ENCODE data around the gene COPS7B. TPM values are rescaled to one million over a fixed set of nuclear protein-coding genes. Genes with fewer than 3 reads are reported as not detected.

COPS7B gene
- total and polyA plus RNA-seq, 4 donors = 12.1 to 42.0 (median 30.7) TPM

- no peak for DNase-seq
- H3K36me3 ChIP-seq (ENCODE audit: control insufficient read depth in 1 of 2, insufficient read depth in 2 of 2, low read length in 1 of 2) = no peaks in the 10 kb centered on the region
- intact Hi-C loops (cut with DNase I) = no loop called here
- H3K9me3 ChIP-seq (ENCODE audit: control insufficient read depth, low read length) = peaks cover 2% of the 10 kb centered on the region
- H3K27ac ChIP-seq (ENCODE audit: low read depth in 1 of 2, low read length in 2 of 2) = no peak overlapping the region
- 77 to 80% methylated on average over 9 of the region's 9 CpGs for WGBS, 2 donors
- H3K4me1 ChIP-seq (ENCODE audit: control insufficient read depth in 1 of 2, insufficient read depth in 2 of 2, low read length in 2 of 2) = no peaks in the 10 kb centered on the region
- no peaks in the 10 kb centered on the region for H3K27me3 ChIP-seq (ENCODE audit: control insufficient read depth in 1 of 2, insufficient read depth in 2 of 2, low read length in 1 of 2)
- no peak for ATAC-seq (ENCODE audit: low FRiP score)
- H3K4me3 ChIP-seq (ENCODE audit: low read length in 2 of 2) = no peak overlapping the region
Measured at GRCh38 chr2:231854616-231855125, 68.4 kb downstream of the COPS7B start.

- DNase-seq (no peak), ATAC-seq (ENCODE audit: low FRiP score) (no peak)
- H3K36me3 ChIP-seq (ENCODE audit: control insufficient read depth in 1 of 2, insufficient read depth in 2 of 2, low read length in 1 of 2) = no peaks in the 10 kb centered on the region
- no peak overlapping the region for H3K4me3 ChIP-seq (ENCODE audit: low read length in 2 of 2)
- no peaks in the 10 kb centered on the region for H3K4me1 ChIP-seq (ENCODE audit: control insufficient read depth in 1 of 2, insufficient read depth in 2 of 2, low read length in 2 of 2)
- WGBS, 2 donors = 84 to 87% methylated on average over 6 of the region's 6 CpGs
- no peaks in the 10 kb centered on the region for H3K9me3 ChIP-seq (ENCODE audit: control insufficient read depth, low read length)
- intact Hi-C loops (cut with DNase I) = no loop called here
- no peaks in the 10 kb centered on the region for H3K27me3 ChIP-seq (ENCODE audit: control insufficient read depth in 1 of 2, insufficient read depth in 2 of 2, low read length in 1 of 2)
- H3K27ac ChIP-seq (ENCODE audit: low read depth in 1 of 2, low read length in 2 of 2) = no peak overlapping the region
Measured at GRCh38 chr2:231856959-231857358, 70.7 kb downstream of the COPS7B start.

Other genes starting within 250 kb of the COPS7B start
- not detected for gene TEX44, start 193.6 kb upstream of the COPS7B start, total RNA-seq
- not detected for gene TEX44, start 193.6 kb upstream of the COPS7B start, polyA plus RNA-seq
- gene PTMA, start 77.9 kb upstream of the COPS7B start, total RNA-seq = 100 to 1,000 TPM; 792 to 882 TPM
- gene PTMA, start 77.9 kb upstream of the COPS7B start, polyA plus RNA-seq = 1,000 to 10,000 TPM; 1,255 to 2,243 TPM
- 10 to 100 TPM; 23.4 to 26.2 TPM for gene PDE6D, start 5.2 kb upstream of the COPS7B start, total RNA-seq
- 10 to 100 TPM; 22.9 to 26.9 TPM for gene PDE6D, start 5.2 kb upstream of the COPS7B start, polyA plus RNA-seq
- gene NPPC, start 140.0 kb downstream of the COPS7B start, total RNA-seq = under 1 TPM in 1 of 2 donors, not detected in 1; 0.49 TPM
- under 1 TPM; 0.36 to 0.88 TPM for gene NPPC, start 140.0 kb downstream of the COPS7B start, polyA plus RNA-seq
- 10 to 100 TPM; 28.4 to 40.0 TPM for gene DIS3L2, start 175.3 kb downstream of the COPS7B start, total RNA-seq
- 10 to 100 TPM; 10.6 to 15.1 TPM for gene DIS3L2, start 175.3 kb downstream of the COPS7B start, polyA plus RNA-seq